Glutamatergic neuron (in vitro differentiated cells): Measurements from ENCODE around the gene TBC1D9B. TPM values are rescaled to one million over a fixed set of nuclear protein-coding genes. Genes with fewer than 3 reads are reported as not detected.

Experiments used
- DNase-seq: peaks from one replicate; pipeline ENCODE4 v3.0.0; 2022
- H3K27ac Mint-ChIP-seq: one replicate; pipeline ENCODE4 v1.8.0; 2020; ENCODE audit warnings: mild to moderate bottlenecking, mixed read lengths, inconsistent platforms; ENCODE audit not compliant: unreplicated experiment
- H3K27me3 Mint-ChIP-seq: one replicate; pipeline ENCODE4 v1.8.0; 2020; ENCODE audit warnings: mild to moderate bottlenecking, moderate library complexity, mixed read lengths, inconsistent platforms; ENCODE audit not compliant: unreplicated experiment
- H3K36me3 Mint-ChIP-seq: one replicate; pipeline ENCODE4 v1.8.0; 2020; ENCODE audit warnings: mild to moderate bottlenecking, mixed read lengths, inconsistent platforms; ENCODE audit not compliant: unreplicated experiment
- H3K4me1 Mint-ChIP-seq: one replicate; pipeline ENCODE4 v1.8.0; 2020; ENCODE audit warnings: mild to moderate bottlenecking, low read depth, mixed read lengths, inconsistent platforms; ENCODE audit not compliant: unreplicated experiment
- H3K4me3 Mint-ChIP-seq: one replicate; pipeline ENCODE4 v1.8.0; 2020; ENCODE audit warnings: mild to moderate bottlenecking, mixed read lengths, inconsistent platforms; ENCODE audit not compliant: unreplicated experiment
- H3K9me3 Mint-ChIP-seq: one replicate; pipeline ENCODE4 v1.8.0; 2020; ENCODE audit warnings: mild to moderate bottlenecking, moderate library complexity, mixed read lengths, inconsistent platforms; ENCODE audit not compliant: unreplicated experiment
- CTCF ChIP-seq: fragments of 200-600 bp; sonication (generic); IDR thresholded peaks from one replicate; pipeline ENCODE4 v1.5.0; 2021; ENCODE audit not compliant: partially characterized antibody, unreplicated experiment
- total RNA-seq: library from RNA; stranded (reverse); fragmentation: NEBNext Ultra II Directional; extraction: Animal tissue kit (Norgen Biotek cat#: 25700); gene quantifications from one replicate; pipeline ENCODE4 v1.2.1, GENCODE V29; 2021; ENCODE audit not compliant: unreplicated experiment

TBC1D9B gene
- total RNA-seq, 1 donor from 2014 or later, result 81.8 TPM

- Mint-ChIP-seq H3K27me3 (no peaks in the 10 kb centered on the region), H3K36me3 (peaks cover 9% of the 10 kb centered on the region), H3K27ac (no peak overlapping the region), H3K4me3 (no peak overlapping the region), H3K9me3 (peaks cover 1% of the 10 kb centered on the region), H3K4me1 (no peaks in the 10 kb centered on the region)
- no peak for DNase-seq
- no peak for TF ChIP-seq CTCF
Measured at GRCh38 chr5:179890751-179891682, 16.7 kb downstream of the TBC1D9B start.

- no peak for TF ChIP-seq CTCF
- H3K4me3 Mint-ChIP-seq, result no peak overlapping the region
- no peaks in the 10 kb centered on the region for H3K27me3 Mint-ChIP-seq
- H3K4me1 Mint-ChIP-seq, result no peaks in the 10 kb centered on the region
- H3K9me3 Mint-ChIP-seq, result peaks cover 1% of the 10 kb centered on the region
- no peak overlapping the region for H3K27ac Mint-ChIP-seq
- H3K36me3 Mint-ChIP-seq, result peaks cover 18% of the 10 kb centered on the region
- no peak for DNase-seq
Measured at GRCh38 chr5:179889885-179890284, 17.8 kb downstream of the TBC1D9B start.

- H3K9me3 Mint-ChIP-seq, result peaks cover 7% of the 10 kb centered on the region
- H3K4me3 Mint-ChIP-seq, result no peak overlapping the region
- H3K36me3 Mint-ChIP-seq, result peaks cover 38% of the 10 kb centered on the region
Measured at GRCh38 chr5:179887802-179888201, 19.9 kb downstream of the TBC1D9B start.

GRCh38 chr5:179887095-179887494, 20.6 kb downstream of the TBC1D9B start:
- Mint-ChIP-seq H3K36me3 (peaks cover 45% of the 10 kb centered on the region), H3K27me3 (peaks cover 2% of the 10 kb centered on the region), H3K9me3 (peaks cover 7% of the 10 kb centered on the region), H3K27ac (no peak overlapping the region), H3K4me1 (no peaks in the 10 kb centered on the region), H3K4me3 (no peak overlapping the region)
- DNase-seq, result no peak
- no peak for TF ChIP-seq CTCF

More at GRCh38 chr5:179887802-179888201, 19.9 kb downstream of the TBC1D9B start:
- Mint-ChIP-seq H3K4me1 (no peaks in the 10 kb centered on the region), H3K27ac (no peak overlapping the region), H3K27me3 (no peaks in the 10 kb centered on the region)
- no peak for TF ChIP-seq CTCF
- no peak for DNase-seq
